ENCODE measurements around the gene CDHR2.

Gene CDHR2

DNA sequence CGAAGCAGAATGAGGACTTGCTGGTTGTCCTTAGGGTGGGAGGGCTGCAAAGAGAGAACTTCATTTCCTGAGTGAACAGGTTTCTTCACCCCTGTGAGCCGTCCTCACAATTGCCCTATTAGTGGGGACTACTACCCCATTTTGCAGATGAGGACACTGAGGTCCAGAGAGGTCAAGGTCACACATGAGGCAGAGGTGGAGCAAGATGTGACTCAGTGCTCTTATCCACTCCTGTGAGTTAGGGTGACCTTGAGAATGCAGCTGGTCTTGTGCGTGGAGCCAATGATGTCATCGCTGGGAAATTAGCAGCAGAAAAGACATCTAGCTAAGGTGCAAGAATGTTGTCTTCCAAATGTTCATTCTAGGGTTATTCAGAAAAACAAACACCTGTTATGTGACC lies 33.9 kb downstream of the CDHR2 start:
- no peak for TF ChIP-seq GATA2 (IDR thresholded peaks at IDR 0.05; ENCODE audit: low read depth, low read length)

DNA sequence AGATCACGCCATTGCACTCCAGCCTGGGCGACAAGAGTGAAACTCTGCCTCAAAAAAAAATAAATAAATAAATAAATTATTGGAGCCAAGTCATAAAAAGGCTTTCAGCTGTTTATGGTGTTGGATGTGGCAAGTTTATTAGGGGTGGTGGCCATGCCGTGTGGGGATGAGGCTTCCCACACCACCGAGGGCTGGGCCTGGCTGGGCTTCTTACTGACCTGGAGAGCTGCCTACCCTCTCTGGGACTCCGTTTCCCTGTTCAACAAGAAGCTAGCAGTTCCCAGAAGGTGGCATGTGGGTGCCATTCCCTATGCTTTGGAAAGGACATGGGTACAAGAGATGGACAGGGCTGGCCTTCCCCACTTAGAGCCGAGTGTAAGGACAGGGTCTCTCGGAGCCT lies 38.3 kb downstream of the CDHR2 start:
- TF ChIP-seq GATA2 (IDR thresholded peaks at IDR 0.05; ENCODE audit: low read depth, low read length) = no peak
- TF ChIP-seq GATA3 (IDR thresholded peaks at IDR 0.05; ENCODE audit: low read depth, low read length) = no peak

DNA sequence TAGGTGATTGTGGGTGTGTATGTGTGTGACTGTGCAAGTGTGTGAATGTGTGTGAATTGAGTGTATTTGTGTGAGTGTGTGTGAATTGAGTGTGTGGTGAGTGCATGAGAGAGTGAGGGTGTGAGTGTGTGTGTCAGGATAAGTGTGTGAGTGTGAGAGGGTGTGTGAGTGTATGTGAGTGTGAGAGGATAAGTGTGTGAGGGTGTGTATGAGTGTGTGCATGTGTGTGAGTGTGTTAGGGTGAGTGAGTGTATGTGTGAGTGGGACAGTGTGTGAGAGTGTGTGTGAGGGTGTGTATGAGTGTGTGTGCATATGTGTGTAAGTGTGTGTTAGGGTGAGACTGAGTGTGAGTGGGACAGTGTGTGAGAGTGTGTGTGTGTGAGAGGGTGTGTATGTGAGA lies 39.2 kb downstream of the CDHR2 start:
- no peak for TF ChIP-seq GATA3 (IDR thresholded peaks at IDR 0.05; ENCODE audit: low read depth, low read length)
- TF ChIP-seq GATA2 (IDR thresholded peaks at IDR 0.05; ENCODE audit: low read depth, low read length) = no peak

DNA sequence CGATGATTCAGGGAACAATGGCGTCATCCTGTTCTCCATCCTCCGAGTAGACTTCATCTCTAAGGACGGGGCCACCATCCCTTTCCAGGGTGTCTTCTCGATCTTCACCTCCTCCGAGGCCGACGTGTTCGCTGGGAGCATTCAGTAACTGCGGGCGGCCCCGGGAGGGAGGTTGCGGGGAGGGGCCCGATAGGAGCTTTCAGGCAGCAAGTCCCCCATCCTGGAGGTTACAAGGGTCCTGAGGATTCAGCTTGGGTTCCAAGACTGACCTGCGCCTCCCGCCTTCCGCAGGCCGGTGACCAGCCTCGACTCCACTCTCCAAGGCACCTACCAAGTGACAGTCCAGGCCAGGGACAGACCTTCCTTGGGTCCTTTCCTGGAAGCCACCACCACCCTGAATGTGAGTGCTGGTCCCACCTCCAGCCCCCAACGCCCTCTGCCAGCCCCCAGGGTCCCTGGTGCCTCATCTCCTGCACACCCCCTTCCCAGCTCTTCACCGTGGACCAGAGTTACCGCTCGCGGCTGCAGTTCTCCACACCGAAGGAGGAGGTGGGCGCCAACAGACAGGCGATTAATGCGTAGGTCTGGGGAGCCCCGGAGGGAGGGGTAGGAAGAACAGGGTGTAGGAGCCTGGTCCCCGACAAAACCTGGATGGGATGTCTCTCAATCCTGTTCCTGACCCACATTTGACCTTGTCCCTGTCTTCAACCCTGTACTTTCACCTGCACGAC lies 40.1 kb downstream of the CDHR2 start:
- TF ChIP-seq GATA2 (IDR thresholded peaks at IDR 0.05; ENCODE audit: low read depth, low read length) (no peak), GATA3 (IDR thresholded peaks at IDR 0.05; ENCODE audit: low read depth, low read length) (no peak)

DNA sequence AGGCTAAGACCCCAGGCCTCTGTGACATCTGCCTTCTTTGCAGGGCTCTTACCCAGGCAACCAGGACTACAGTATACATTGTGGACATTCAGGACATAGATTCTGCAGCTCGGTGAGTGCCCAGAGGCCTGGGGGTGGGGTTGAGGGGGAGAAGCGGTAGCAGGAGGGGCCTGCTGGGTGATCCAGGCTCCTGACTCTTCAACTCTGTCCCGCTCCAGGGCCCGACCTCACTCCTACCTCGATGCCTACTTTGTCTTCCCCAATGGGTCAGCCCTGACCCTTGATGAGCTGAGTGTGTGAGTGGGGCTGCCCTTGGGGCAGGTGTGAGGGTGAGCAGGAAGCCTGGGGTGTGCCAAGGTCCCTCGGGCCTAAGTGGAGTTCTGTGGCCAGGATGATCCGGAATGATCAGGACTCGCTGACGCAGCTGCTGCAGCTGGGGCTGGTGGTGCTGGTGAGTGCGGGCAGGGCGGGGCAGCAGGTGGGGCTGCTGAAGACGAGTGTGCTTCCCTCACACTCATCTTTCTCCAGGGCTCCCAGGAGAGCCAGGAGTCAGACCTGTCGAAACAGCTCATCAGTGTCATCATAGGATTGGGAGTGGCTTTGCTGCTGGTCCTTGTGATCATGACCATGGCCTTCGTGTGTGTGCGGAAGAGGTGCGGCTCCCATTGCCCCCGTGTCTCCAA lies 41.0 kb downstream of the CDHR2 start:
- TF ChIP-seq GATA2 (IDR thresholded peaks at IDR 0.05; ENCODE audit: low read depth, low read length) (no peak), GATA3 (IDR thresholded peaks at IDR 0.05; ENCODE audit: low read depth, low read length) (no peak)

DNA sequence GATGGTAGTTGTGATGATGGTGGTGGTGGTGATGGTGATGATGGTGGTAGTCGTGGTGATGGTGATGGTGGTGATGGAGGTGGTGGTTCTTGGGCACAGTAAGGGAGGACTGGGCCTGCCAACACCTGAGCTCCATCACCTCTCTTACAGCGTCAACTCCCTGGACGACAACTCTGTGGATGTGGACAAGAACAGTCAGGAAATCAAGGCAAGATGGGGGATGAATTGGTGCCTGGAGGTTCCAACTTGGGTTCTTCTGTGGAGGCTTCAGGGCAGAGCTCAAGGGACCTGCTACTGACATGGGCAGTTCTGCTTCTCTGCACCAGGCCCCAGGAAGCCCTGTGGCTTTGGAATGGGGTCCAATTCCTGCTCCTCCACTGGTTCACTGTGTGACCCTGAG lies 43.4 kb downstream of the CDHR2 start:
- no peak for TF ChIP-seq GATA3 (IDR thresholded peaks at IDR 0.05; ENCODE audit: low read depth, low read length)
- no peak for TF ChIP-seq GATA2 (IDR thresholded peaks at IDR 0.05; ENCODE audit: low read depth, low read length)

DNA sequence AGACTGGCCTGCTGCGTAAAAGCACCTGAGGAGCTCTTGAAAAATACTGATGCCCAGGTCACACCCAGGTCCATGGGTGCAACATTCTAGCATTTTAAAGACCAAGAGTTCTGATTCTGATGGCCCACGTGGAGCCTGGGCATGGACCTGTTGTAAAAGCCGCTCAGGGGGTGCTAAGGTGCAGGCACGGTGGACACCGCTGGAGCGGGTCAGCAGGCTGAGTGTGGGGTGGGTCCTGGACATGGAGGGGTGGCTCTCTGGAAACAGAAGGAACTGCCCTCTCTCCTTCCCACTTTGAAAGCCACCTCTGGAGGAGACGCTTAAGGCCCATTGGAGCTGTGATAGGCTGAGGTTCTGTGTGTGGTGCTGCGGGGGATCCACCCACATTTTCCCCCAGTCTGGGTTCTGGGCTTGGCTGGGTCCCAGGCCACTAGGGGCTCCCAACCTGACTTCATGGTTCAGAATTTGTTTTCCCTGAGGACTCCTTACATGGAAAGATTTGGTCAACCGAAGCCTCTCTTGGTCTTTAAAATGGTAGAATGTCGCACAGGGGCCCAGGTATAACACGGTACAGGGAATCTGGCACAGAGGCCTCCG lies 44.2 kb downstream of the CDHR2 start:
- TF ChIP-seq GATA2 (IDR thresholded peaks at IDR 0.05; ENCODE audit: low read depth, low read length) (no peak), GATA3 (IDR thresholded peaks at IDR 0.05; ENCODE audit: low read depth, low read length) (no peak)

DNA sequence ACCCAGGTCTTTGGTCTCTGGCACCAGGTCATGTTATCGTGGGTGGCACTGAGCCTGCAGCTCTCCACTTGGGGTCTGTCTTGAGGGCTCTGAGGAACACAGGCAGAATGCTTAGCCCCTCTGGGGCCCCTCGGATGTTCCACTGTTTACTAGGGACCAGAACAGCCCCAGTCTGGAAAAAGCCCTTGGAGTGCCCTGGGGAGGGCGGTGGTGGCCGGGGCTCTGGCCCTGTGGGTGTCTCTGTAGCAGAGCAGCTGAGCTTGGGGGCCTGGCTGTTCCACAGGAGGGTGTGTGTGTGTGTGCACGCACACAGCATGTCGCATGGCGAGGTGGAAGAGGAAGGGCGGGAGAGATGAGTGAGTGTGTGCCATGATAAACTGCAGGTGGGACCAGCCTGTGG lies 45.4 kb downstream of the CDHR2 start:
- TF ChIP-seq GATA2 (IDR thresholded peaks at IDR 0.05; ENCODE audit: low read depth, low read length) (no peak), GATA3 (IDR thresholded peaks at IDR 0.05; ENCODE audit: low read depth, low read length) (no peak)

DNA sequence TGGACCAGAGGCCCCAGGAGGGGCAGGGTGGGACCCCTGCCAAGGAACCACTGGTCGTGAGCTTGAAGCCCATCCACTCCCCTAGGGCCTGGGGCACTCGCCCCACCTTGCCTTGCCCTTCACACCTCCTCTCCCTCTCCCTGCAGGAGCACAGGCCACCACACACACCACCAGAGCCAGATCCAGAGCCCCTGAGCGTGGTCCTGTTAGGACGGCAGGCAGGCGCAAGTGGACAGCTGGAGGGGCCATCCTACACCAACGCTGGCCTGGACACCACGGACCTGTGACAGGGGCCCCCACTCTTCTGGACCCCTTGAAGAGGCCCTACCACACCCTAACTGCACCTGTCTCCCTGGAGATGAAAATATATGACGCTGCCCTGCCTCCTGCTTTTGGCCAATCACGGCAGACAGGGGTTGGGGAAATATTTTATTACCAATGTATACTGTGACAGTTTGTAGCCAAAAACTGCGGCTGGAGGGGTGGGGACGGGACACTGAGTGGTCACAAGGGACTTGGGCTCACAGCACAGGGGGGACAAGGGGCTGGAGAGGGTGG lies 46.3 kb downstream of the CDHR2 start:
- TF ChIP-seq GATA2 (IDR thresholded peaks at IDR 0.05; ENCODE audit: low read depth, low read length) = no peak
- TF ChIP-seq GATA3 (IDR thresholded peaks at IDR 0.05; ENCODE audit: low read depth, low read length) = no peak

DNA sequence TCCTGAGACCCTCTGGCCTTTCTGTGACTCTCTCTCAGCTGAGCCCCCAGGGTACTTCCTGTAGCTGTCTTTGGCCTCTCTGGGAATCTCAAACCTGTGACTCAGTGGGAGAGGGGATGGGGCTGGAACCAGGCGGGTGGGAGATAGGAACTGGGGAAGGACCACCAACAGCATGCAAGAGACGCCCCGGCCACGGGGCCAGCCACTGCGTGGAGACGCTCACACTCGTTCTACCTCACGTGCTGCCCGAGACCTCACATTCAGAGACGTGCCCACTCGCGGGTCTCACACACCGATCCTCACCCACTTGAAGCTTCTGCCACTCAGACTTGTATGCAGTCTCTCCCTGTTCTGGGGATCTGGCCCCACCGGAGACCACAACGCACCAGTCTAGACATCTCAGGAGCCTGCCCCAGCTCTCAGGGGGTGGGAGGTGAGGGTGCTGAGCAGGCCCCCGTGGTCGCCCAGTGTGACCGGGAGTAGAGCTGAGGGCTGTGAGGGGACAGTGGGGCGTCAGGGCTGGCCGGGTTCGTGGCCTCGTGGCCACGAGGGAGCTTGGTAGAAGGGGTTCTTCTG lies 47.0 kb downstream of the CDHR2 start:
- no peak for TF ChIP-seq GATA2 (IDR thresholded peaks at IDR 0.05; ENCODE audit: low read depth, low read length)
- TF ChIP-seq GATA3 (IDR thresholded peaks at IDR 0.05; ENCODE audit: low read depth, low read length) = no peak

DNA sequence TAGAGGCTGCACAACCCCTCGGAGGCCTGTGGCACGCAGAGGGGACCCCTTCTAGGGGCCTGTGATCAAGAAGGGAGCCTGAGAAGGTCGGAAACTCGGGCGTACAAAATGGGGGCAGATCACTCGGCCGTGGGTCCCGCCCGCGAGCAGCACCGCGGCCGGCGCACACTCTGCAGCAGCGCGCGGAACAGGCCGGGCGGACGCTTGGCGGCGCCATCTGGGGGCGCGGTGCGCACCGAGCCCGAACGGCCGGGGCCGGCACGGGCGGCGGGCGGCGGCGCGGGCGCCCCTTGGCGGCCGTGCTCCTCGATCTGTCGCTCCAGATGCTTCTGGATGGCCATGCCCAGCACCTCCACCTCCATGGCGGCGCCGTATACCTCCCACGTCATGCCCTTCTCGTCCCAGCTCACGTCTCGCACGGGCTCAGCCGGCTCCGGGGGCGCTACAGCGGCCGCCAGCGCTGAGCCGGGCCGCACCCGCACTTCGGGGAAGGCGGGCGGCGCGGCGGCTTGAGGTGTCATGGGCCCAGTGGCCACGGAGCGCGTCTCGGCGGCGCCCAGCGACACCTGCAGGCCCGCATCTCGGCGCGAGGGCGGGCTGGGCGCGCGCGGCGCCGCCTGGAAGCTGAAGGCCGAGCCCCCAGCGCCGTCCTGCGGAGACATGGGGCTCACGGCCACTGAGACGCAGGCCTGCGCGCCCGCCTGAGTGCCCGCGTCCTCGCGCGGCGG lies 47.7 kb downstream of the CDHR2 start:
- TF ChIP-seq GATA3 (IDR thresholded peaks at IDR 0.05; ENCODE audit: low read depth, low read length) = no peak
- TF ChIP-seq GATA2 (IDR thresholded peaks at IDR 0.05; ENCODE audit: low read depth, low read length) = no peak

DNA sequence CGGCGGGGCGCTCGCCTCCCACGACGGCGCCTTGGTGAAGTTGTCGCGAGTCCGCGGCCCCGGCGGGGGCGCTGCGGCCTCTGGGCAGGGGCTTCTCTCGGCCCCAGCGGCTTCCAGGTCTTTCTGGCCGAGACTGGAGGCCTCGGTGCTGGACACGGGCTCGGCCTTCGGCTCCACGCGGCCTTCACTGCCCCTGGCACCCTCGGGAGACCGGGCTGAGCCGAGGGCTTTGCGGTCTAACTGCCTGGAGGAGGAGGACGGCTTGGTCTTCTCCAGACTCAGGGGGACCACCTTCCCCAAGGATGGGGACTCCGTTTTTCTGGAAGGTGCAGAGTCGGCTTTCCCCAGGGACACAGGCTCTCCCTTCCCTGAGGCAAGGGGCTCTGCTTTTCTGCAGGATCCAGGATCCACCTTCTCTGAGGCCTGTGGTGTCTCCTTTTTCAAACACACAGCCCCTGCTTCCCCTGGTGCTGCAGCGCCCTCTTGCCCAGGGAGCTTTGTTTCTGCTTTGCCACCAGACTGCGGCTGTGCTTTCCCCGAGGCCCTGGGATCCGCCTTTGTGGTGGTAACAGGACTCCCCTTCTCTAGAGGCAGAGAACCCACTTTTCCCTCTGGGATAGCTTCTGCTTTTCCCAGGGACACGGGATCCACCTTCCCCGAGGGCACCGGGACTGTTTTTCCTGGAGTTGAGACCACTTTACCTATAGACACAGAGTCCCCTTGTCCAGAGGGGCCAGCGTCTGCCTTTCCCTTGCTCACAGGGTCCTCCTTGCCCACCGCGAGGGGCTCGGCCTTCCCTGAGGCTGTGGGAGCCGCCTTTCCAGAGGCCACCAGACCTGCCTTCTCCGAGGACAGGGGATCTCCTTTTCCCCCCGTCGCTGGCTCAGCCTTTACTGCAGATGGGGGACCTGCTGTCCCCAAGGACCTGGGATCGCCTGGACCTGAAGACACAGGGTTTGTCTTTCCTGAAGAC lies 48.6 kb downstream of the CDHR2 start:
- TF ChIP-seq GATA2 (IDR thresholded peaks at IDR 0.05; ENCODE audit: low read depth, low read length) = no peak
- no peak for TF ChIP-seq GATA3 (IDR thresholded peaks at IDR 0.05; ENCODE audit: low read depth, low read length)
